Activated T-cell treated with anti-CD3 and anti-CD28 coated beads for 4 hours (primary cell): ENCODE measurements around the gene OR2Z1.
"Not testable (repeated sequence)": the region's sequence is repeated elsewhere in the genome, so short reads cannot be mapped to it uniquely, and the experiment has no call there.

Source experiments
- DNase-seq: peaks from one replicate; pipeline ENCODE4 v3.0.0-alpha.2; 2020

The OR2Z1 gene

GRCh38 chr19:8703223-8703622 lies 18.2 kb upstream of the OR2Z1 start:
- DNase-seq, result no peak

- not testable (repeated sequence) for DNase-seq
Observed at GRCh38 chr19:8705304-8705703, 16.1 kb upstream of the OR2Z1 start.

- no peak for DNase-seq
Observed at GRCh38 chr19:8705742-8706141, 15.7 kb upstream of the OR2Z1 start.

GRCh38 chr19:8710337-8710736 lies 11.1 kb upstream of the OR2Z1 start:
- DNase-seq, result not testable (repeated sequence)

GRCh38 chr19:8722032-8722431 lies 598 bp downstream of the OR2Z1 start:
- DNase-seq, result no peak

- no peak for DNase-seq
Observed at GRCh38 chr19:8724276-8724675, 2.8 kb downstream of the OR2Z1 start.

GRCh38 chr19:8731428-8732169 lies 10.2 kb downstream of the OR2Z1 start:
- no peak for DNase-seq

- no peak for DNase-seq
Observed at GRCh38 chr19:8738377-8738776, 16.9 kb downstream of the OR2Z1 start.

GRCh38 chr19:8739291-8740065 lies 18.0 kb downstream of the OR2Z1 start:
- DNase-seq, result not testable (repeated sequence)

GRCh38 chr19:8767257-8767656 lies 45.8 kb downstream of the OR2Z1 start:
- DNase-seq, result not testable (repeated sequence)

- DNase-seq, result not testable (repeated sequence)
Observed at GRCh38 chr19:8769265-8769664, 47.8 kb downstream of the OR2Z1 start.

GRCh38 chr19:8773587-8773986 lies 52.2 kb downstream of the OR2Z1 start:
- DNase-seq, result not testable (repeated sequence)
